Hepatocyte (in vitro differentiated cells): ENCODE data around the gene FXR1. TPM values are rescaled to one million over a fixed set of nuclear protein-coding genes. Genes with fewer than 3 reads are reported as not detected.

ENCODE experiments used
- DNase-seq: peaks from one replicate; pipeline ENCODE4 v3.0.0-alpha.2; 2016; ENCODE audit warnings: low spot score
- H2AFZ ChIP-seq: fragments of 200-600 bp; sonication (generic); 2 replicates; pipeline ENCODE4 v1.6.0; 2016; ENCODE audit warnings: antibody characterized with exemption, mild to moderate bottlenecking
- H3K27ac ChIP-seq: fragments of 200-600 bp; sonication (generic); 2 replicates; pipeline ENCODE4 v1.5.1; 2016; ENCODE audit warnings: mild to moderate bottlenecking
- H3K27me3 ChIP-seq: fragments of 200-600 bp; sonication (generic); 2 replicates; pipeline ENCODE4 v1.6.1; 2016
- H3K36me3 ChIP-seq: fragments of 200-600 bp; sonication (generic); replicated peaks from 2 replicates; pipeline ENCODE4 v1.5.1; 2016; ENCODE audit warnings: low read depth; ENCODE audit not compliant: insufficient read depth
- H3K4me1 ChIP-seq: fragments of 200-600 bp; sonication (generic); 2 replicates; pipeline ENCODE4 v1.5.1; 2016; ENCODE audit warnings: mild to moderate bottlenecking, moderate library complexity; ENCODE audit not compliant: insufficient read depth
- H3K4me2 ChIP-seq: fragments of 200-600 bp; sonication (generic); 2 replicates; pipeline ENCODE4 v1.6.0; 2016
- H3K4me3 ChIP-seq: fragments of 200-600 bp; sonication (generic); 2 replicates; pipeline ENCODE4 v1.5.1; 2016; ENCODE audit warnings: mild to moderate bottlenecking
- H3K79me2 ChIP-seq: fragments of 200-600 bp; sonication (generic); 2 replicates; pipeline ENCODE4 v1.6.0; 2017; ENCODE audit warnings: mild to moderate bottlenecking
- H3K9me2 ChIP-seq: fragments of 200-600 bp; sonication (generic); replicated peaks from 2 replicates; pipeline ENCODE4 v1.6.0; 2017; ENCODE audit warnings: mild to moderate bottlenecking; ENCODE audit not compliant: insufficient read depth
- H3K9me3 ChIP-seq: fragments of 200-600 bp; sonication (generic); 2 replicates; pipeline ENCODE4 v1.5.1; 2016; ENCODE audit warnings: low read depth, mild to moderate bottlenecking
- H4K20me1 ChIP-seq: fragments of 200-600 bp; sonication (generic); 2 replicates; pipeline ENCODE4 v1.6.0; 2016; ENCODE audit warnings: mild to moderate bottlenecking; ENCODE audit not compliant: insufficient read depth, poor library complexity, severe bottlenecking
- CTCF ChIP-seq: fragments of 200-600 bp; sonication (generic); IDR thresholded peaks from 2 replicates; pipeline ENCODE4 v1.5.1; 2016; ENCODE audit warnings: antibody characterized with exemption, mild to moderate bottlenecking; ENCODE audit not compliant: poor library complexity
- EZH2 ChIP-seq: fragments of 200-600 bp; sonication (generic); IDR thresholded peaks from 2 replicates; pipeline ENCODE4 v1.6.1; 2016; ENCODE audit warnings: antibody characterized with exemption, mild to moderate bottlenecking, borderline replicate concordance
- EZH2phosphoT487 ChIP-seq: fragments of 200-600 bp; sonication (generic); IDR thresholded peaks from one replicate; pipeline ENCODE4 v1.6.1; 2018; ENCODE audit warnings: antibody characterized with exemption, mild to moderate bottlenecking, low read depth, moderate library complexity; ENCODE audit not compliant: unreplicated experiment, severe bottlenecking
- WGBS: methylation state at CpG from one replicate; pipeline ENCODE4 v1.1.6; 2016; ENCODE audit warnings: low lambda C conversion rate; ENCODE audit errors: missing lambda C conversion rate; 5-methylcytosine and 5-hydroxymethylcytosine counted together
- polyA plus RNA-seq: library from polyadenylated mRNA; unstranded; fragments of >200 nt; fragmentation: Nextera tagmentation; extraction: Ambion mirVana; gene quantifications from 2 replicates; pipeline ENCODE4 v1.2.1, GENCODE V29; 2016
- total RNA-seq: library from RNA; depleted of rRNA; stranded (reverse); fragments of >200 nt; gene quantifications from 2 replicates; pipeline ENCODE4 v1.2.3, GENCODE V29; 2014

Gene FXR1
- total and polyA plus RNA-seq, 2 experiments from 2014 or later: 48.4 to 105 TPM

GRCh38 chr3:180940826-180941225 lies 28.4 kb downstream of the FXR1 start:
- Histone ChIP-seq H3K4me3 (no peak overlapping the region), H2AFZ (no peak overlapping the region), H4K20me1 (peaks cover 43% of the 10 kb centered on the region), H3K4me1 (no peaks in the 10 kb centered on the region), H3K4me2 (no peak overlapping the region), H3K27ac (no peak overlapping the region), H3K36me3 (no peaks in the 10 kb centered on the region), H3K27me3 (no peaks in the 10 kb centered on the region), H3K79me2 (peaks cover 95% of the 10 kb centered on the region), H3K9me3 (no peaks in the 10 kb centered on the region), H3K9me2 (no peaks in the 10 kb centered on the region)
- no peak for DNase-seq
- WGBS: 95% methylated on average over 5 of the region's 5 CpGs
- no peak for TF ChIP-seq CTCF
- no peak for TF ChIP-seq EZH2phosphoT487
- no peak for TF ChIP-seq EZH2

- DNase-seq: no peak
- no peaks in the 10 kb centered on the region for H3K27me3 ChIP-seq
- H3K9me2 ChIP-seq: no peaks in the 10 kb centered on the region
- no peak overlapping the region for H3K27ac ChIP-seq
- H2AFZ ChIP-seq: no peak overlapping the region
- H3K4me3 ChIP-seq: no peak overlapping the region
- no peaks in the 10 kb centered on the region for H3K36me3 ChIP-seq
- WGBS: 97% methylated on average over 4 of the region's 4 CpGs
- H3K79me2 ChIP-seq: peaks cover 60% of the 10 kb centered on the region
- no peak overlapping the region for H3K4me2 ChIP-seq
- no peak for TF ChIP-seq CTCF
- no peak for TF ChIP-seq EZH2
- TF ChIP-seq EZH2phosphoT487: no peak
- H3K4me1 ChIP-seq: no peaks in the 10 kb centered on the region
- H4K20me1 ChIP-seq: peaks cover 13% of the 10 kb centered on the region
- no peaks in the 10 kb centered on the region for H3K9me3 ChIP-seq
Measured at GRCh38 chr3:180947761-180948390, 35.4 kb downstream of the FXR1 start.

- TF ChIP-seq EZH2phosphoT487: no peak
- TF ChIP-seq CTCF: no peak
- no peak for TF ChIP-seq EZH2
- no peaks in the 10 kb centered on the region for H3K79me2 ChIP-seq
- H3K4me1 ChIP-seq: no peaks in the 10 kb centered on the region
- peaks cover 4% of the 10 kb centered on the region for H3K36me3 ChIP-seq
- H3K27me3 ChIP-seq: no peaks in the 10 kb centered on the region
- H2AFZ ChIP-seq: no peak overlapping the region
- H3K9me3 ChIP-seq: no peaks in the 10 kb centered on the region
- no peak overlapping the region for H3K27ac ChIP-seq
- H4K20me1 ChIP-seq: no peaks in the 10 kb centered on the region
- H3K4me2 ChIP-seq: no peak overlapping the region
- DNase-seq: no peak
- no peaks in the 10 kb centered on the region for H3K9me2 ChIP-seq
- 97% methylated on average over 1 of the region's 1 CpG for WGBS
- H3K4me3 ChIP-seq: no peak overlapping the region
Measured at GRCh38 chr3:180959691-180960090, 47.2 kb downstream of the FXR1 start.
